AG04449 (cell line): ENCODE results near the gene SPON2.

Source experiments
- CTCF ChIA-PET: fragments of 350-600 bp; formaldehyde crosslinking; extraction: SDS; loops from one replicate; lab custom pipeline; 2021; ENCODE audit warnings: antibody characterized with exemption; lab: Yijun Ruan, JAX
- POLR2A ChIA-PET: fragments of 400-600, 350-600 bp; formaldehyde crosslinking; extraction: SDS; loops from one replicate; lab custom pipeline; 2020; ENCODE audit warnings: antibody characterized with exemption, inconsistent platforms; lab: Yijun Ruan, JAX
- DNase-seq: peaks from one replicate; pipeline ENCODE4 v3.0.0-alpha.2; 2010; ENCODE audit warnings: low read depth, low spot score
- H3K4me3 ChIP-seq: 2 replicates; pipeline ENCODE4 v1.5.1; 2011; ENCODE audit warnings: low read depth, mild to moderate bottlenecking, control low read depth, low read length
- TF ChIP-seq, protein P1 (sequence below): IDR thresholded peaks from one replicate; pipeline ENCODE4 v1.5.1; 2011; ENCODE audit warnings: mild to moderate bottlenecking, moderate library complexity, low read length, control low read depth, inconsistent platforms; ENCODE audit not compliant: insufficient read depth; ENCODE audit errors: missing control alignments

Gene SPON2

DNA sequence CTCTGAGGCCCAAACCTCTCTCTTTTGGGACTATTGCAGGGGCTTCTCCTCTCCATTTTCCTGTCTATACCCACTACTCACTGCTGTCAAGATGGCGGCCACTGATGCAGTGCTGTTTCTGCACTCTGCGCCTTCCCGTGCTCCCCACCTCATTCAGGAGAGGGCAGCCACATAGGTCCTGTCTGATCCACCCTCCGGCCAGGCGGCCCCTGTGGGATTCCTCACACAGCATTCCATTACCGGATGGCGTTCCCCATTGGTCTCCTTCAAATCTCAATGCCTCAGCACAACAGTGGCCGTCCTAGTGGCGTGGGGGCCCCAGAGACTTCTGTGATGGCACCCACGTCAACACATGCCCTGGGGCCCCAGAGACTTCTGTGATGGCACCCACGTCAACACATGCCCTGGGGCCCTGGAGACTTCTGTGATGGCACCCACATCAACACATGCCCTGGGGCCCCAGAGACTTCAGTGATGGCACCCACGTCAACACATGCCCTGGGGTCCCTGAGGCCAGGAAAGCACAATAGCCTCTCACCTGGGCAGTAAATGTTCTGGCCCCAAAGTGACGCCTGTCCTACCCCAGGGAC lies 7.3 kb downstream of the SPON2 start:
- TF ChIP-seq, protein P1, sequence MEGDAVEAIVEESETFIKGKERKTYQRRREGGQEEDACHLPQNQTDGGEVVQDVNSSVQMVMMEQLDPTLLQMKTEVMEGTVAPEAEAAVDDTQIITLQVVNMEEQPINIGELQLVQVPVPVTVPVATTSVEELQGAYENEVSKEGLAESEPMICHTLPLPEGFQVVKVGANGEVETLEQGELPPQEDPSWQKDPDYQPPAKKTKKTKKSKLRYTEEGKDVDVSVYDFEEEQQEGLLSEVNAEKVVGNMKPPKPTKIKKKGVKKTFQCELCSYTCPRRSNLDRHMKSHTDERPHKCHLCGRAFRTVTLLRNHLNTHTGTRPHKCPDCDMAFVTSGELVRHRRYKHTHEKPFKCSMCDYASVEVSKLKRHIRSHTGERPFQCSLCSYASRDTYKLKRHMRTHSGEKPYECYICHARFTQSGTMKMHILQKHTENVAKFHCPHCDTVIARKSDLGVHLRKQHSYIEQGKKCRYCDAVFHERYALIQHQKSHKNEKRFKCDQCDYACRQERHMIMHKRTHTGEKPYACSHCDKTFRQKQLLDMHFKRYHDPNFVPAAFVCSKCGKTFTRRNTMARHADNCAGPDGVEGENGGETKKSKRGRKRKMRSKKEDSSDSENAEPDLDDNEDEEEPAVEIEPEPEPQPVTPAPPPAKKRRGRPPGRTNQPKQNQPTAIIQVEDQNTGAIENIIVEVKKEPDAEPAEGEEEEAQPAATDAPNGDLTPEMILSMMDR = no peak
- no peak for DNase-seq
- ChIA-PET POLR2A (no interaction called here), CTCF (interaction anchor here (1.5 to 4.9 kb wide), 5 partner anchors 19 to 122 kb away, joined by 3 to 64 read pairs (median 20); no protein-coding TSS in a partner anchor)
- no peak overlapping the region for H3K4me3 ChIP-seq

DNA sequence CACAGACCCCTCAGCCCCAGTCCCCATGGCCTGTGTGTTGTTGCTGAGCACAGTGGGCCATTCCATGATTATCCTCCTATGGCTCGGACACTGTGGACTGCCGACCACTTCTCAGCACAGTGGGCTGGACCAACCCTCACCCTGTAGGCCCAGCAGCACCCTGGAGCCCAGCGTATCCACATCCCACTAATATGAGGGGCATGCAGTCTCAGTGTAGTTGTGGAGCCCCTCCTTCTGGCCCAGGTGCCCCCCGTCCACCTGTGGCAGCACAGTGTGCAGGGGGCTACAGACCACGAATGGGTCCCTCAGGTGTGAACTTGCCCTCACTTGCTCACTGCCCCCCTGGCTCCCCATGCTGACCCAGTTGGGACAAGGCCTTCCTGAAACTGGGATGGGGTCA lies 7.9 kb downstream of the SPON2 start:
- no peak for DNase-seq
- no peak overlapping the region for H3K4me3 ChIP-seq
- ChIA-PET CTCF (interaction anchor here (2.5 kb wide), 1 partner anchor 103 kb away, joined by 12 read pairs; no protein-coding TSS in a partner anchor), POLR2A (no interaction called here)
- TF ChIP-seq, protein P1 = no peak

DNA sequence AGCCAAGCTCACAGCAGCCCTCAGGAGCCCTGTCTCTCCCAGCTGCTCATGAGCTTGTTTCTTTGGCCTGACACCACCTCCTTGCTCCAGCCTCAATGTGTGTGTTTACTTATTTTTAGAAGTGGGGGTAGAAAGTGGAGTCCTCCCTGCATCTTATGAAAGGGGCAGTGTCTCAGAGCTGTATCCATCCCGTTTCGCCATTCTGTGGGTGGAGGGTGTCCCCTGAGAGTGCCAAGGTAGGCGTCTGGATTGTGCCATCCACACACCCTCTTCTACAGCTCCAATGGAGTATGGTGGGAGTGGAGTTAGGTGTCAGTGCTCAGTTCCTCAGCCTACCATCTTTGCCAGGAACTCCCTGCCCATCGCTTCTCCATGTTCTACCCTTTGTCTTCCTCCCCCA lies 8.3 kb downstream of the SPON2 start:
- POLR2A ChIA-PET = no interaction called here
- CTCF ChIA-PET = interaction anchor here (0.8 to 2.5 kb wide), 4 partner anchors 8 to 104 kb away, joined by 3 to 13 read pairs (median 8); partner anchors contain the start of gene SPON2
- no peak overlapping the region for H3K4me3 ChIP-seq
- TF ChIP-seq, protein P1 = no peak
- no peak for DNase-seq

DNA sequence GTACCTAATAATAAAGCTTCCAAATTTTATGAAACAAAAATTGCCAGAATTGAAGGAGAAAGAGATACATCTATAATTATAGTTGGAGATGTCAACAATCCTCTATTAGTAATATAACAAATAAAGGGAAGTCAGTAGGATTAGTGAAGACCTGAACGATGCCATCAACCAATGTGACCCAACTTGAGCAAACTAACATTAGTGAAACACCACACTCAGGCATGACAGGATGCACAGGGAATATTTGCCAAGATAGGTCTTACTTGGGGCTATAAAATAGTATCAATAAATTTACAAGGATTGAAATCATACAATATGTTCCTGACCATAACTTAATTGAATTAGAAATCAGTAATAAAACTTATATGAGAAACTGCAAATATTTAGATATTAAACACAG lies 12.0 kb downstream of the SPON2 start:
- TF ChIP-seq, protein P1 = no peak
- no peak overlapping the region for H3K4me3 ChIP-seq
- ChIA-PET CTCF (no interaction called here), POLR2A (no interaction called here)
- no peak for DNase-seq

DNA sequence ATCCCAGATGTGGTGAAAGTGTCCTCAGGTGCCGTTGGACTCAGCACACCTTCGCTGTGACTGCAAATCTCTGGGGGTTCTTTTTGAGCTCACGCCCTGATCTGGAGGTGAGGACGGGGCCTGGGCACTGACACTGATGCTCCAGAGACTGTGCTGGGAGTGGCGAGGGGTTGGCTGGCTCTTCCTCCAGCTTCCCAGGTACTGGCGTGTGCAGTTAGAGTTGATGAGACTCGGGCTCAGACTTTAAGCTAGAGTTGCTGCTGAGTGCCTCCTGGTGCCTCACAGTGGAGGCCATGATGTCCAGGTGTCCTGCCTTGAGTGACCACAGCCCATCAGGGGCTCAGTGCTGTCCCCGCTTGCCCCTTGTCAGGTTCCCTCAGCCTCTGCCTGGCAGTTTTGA lies 16.3 kb downstream of the SPON2 start:
- ChIA-PET POLR2A (no interaction called here), CTCF (interaction anchor here (1.4 to 3.9 kb wide), 2 partner anchors 11 to 200 kb away, joined by 3 to 27 read pairs; no protein-coding TSS in a partner anchor)
- DNase-seq = no peak
- H3K4me3 ChIP-seq = no peak overlapping the region
- TF ChIP-seq, protein P1 = no peak

DNA sequence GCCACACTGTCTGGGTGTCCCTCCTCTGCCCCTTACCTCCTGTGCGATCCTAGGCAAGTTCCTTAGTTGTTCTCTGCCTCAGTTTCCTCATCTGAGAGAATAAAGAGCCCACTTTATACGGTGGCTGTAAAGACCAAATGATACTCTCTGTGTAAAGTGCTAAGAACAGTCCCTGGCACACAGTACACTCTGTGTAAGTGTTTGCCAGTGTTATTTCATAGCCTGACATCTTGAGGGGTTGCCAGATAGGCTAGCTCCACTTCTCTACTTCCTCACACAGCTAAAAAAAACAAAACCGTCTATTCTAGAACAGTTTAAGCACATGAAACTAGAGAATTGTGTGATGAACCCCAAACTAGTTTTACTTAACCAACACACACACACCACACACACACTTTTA lies 17.1 kb downstream of the SPON2 start:
- POLR2A ChIA-PET = no interaction called here
- CTCF ChIA-PET = interaction anchor here (1.0 to 1.6 kb wide), 2 partner anchors 12 to 112 kb away, joined by 3 to 5 read pairs; no protein-coding TSS in a partner anchor
- no peak for DNase-seq
- TF ChIP-seq, protein P1 = no peak
- H3K4me3 ChIP-seq = no peak overlapping the region
